GM23248 (cell line): ENCODE results near the gene CFAP69. TPM values are rescaled to one million over a fixed set of nuclear protein-coding genes. Genes with fewer than 3 reads are reported as not detected.

ENCODE experiments used
- DNase-seq: peaks from one replicate; pipeline ENCODE4 v3.0.0-alpha.2; 2015
- H2AFZ ChIP-seq: fragments of 200-600 bp; sonication (generic); 2 replicates; pipeline ENCODE4 v1.6.1; 2016; ENCODE audit warnings: antibody characterized with exemption
- H3F3A ChIP-seq: fragments of 200-600 bp; sonication (generic); 2 replicates; pipeline ENCODE4 v1.6.1; 2016; ENCODE audit warnings: mild to moderate bottlenecking, antibody characterized with exemption, mixed run types; ENCODE audit not compliant: insufficient read depth
- H3K27ac ChIP-seq: fragments of 200-600 bp; sonication (generic); 2 replicates; pipeline ENCODE4 v1.5.1; 2016; ENCODE audit warnings: mild to moderate bottlenecking
- H3K27me3 ChIP-seq: fragments of 200-600 bp; sonication (generic); replicated peaks from 2 replicates; pipeline ENCODE4 v1.6.1; 2016; ENCODE audit warnings: mild to moderate bottlenecking; ENCODE audit not compliant: insufficient read depth
- H3K36me3 ChIP-seq: fragments of 200-600 bp; sonication (generic); 2 replicates; pipeline ENCODE4 v1.6.1; 2016; ENCODE audit warnings: low read depth, mild to moderate bottlenecking
- H3K4me1 ChIP-seq: fragments of 200-600 bp; sonication (generic); 2 replicates; pipeline ENCODE4 v1.6.1; 2016; ENCODE audit warnings: mild to moderate bottlenecking; ENCODE audit not compliant: insufficient read depth
- H3K4me2 ChIP-seq: fragments of 200-600 bp; sonication (generic); one replicate; pipeline ENCODE4 v1.6.1; 2016; ENCODE audit warnings: mild to moderate bottlenecking; ENCODE audit not compliant: unreplicated experiment
- H3K4me3 ChIP-seq: fragments of 200-600 bp; sonication (generic); 2 replicates; pipeline ENCODE4 v1.5.1; 2016; ENCODE audit warnings: mild to moderate bottlenecking
- H3K79me2 ChIP-seq: fragments of 200-600 bp; sonication (generic); 2 replicates; pipeline ENCODE4 v1.6.1; 2016; ENCODE audit warnings: mild to moderate bottlenecking; ENCODE audit not compliant: insufficient read depth
- H3K9ac ChIP-seq: fragments of 200-600 bp; sonication (generic); 2 replicates; pipeline ENCODE4 v1.6.1; 2016; ENCODE audit warnings: mild to moderate bottlenecking
- H3K9me2 ChIP-seq: fragments of 200-600 bp; sonication (generic); 2 replicates; pipeline ENCODE4 v1.6.1; 2016; ENCODE audit warnings: mixed run types, mild to moderate bottlenecking, moderate library complexity; ENCODE audit not compliant: insufficient read depth
- H3K9me3 ChIP-seq: fragments of 200-600 bp; sonication (generic); one replicate; pipeline ENCODE4 v1.6.1; 2017; ENCODE audit warnings: low read depth
- H4K20me1 ChIP-seq: fragments of 200-600 bp; sonication (generic); 2 replicates; pipeline ENCODE4 v1.6.0; 2016; ENCODE audit not compliant: insufficient read depth
- EZH2 ChIP-seq: fragments of 200-600 bp; sonication (generic); IDR thresholded peaks from 2 replicates; pipeline ENCODE4 v1.6.1; 2018; ENCODE audit warnings: antibody characterized with exemption, mild to moderate bottlenecking; ENCODE audit not compliant: insufficient read depth, poor library complexity, severe bottlenecking
- EZH2phosphoT487 ChIP-seq: fragments of 200-600 bp; sonication (generic); IDR thresholded peaks from 2 replicates; pipeline ENCODE4 v1.6.1; 2018; ENCODE audit warnings: antibody characterized with exemption, moderate library complexity, mild to moderate bottlenecking, low read depth; ENCODE audit not compliant: insufficient read depth
- WGBS, 2 experiments: methylation state at CpG; one replicate each; pipeline ENCODE4 v1.1.6; 2015 to 2017; ENCODE audit warnings: low lambda C conversion rate in 2 of 2, low coverage in 1 of 2; ENCODE audit errors: missing lambda C conversion rate in 2 of 2; 5-methylcytosine and 5-hydroxymethylcytosine counted together
- in situ Hi-C: fragments of 300-500 bp; cut with MboI; formaldehyde crosslinking; loops from 2 replicates; pipeline ENCODE4 v1.15.0; 2020
- polyA plus RNA-seq: library from polyadenylated mRNA; unstranded; fragments of >200 nt; fragmentation: Nextera tagmentation; extraction: Ambion mirVana; gene quantifications from 2 replicates; pipeline ENCODE4 v1.2.1, GENCODE V29; 2016
- total RNA-seq: library from RNA; depleted of rRNA; stranded (reverse); fragments of >200 nt; shearing (Covaris generic); gene quantifications from 2 replicates; pipeline ENCODE4 v1.2.3, GENCODE V29; 2014; rRNA removed

CFAP69 gene
- total RNA-seq (6.9 and 13.5 TPM in 2 replicates), polyA plus RNA-seq (2.8 and 3.1 TPM in 2 replicates)

GRCh38 chr7:90244909-90245851, at the start of gene CFAP69:
Gene CFAP69 (plus strand): TSS chr7:90245174. CDS start chr7:90245425, 251 bp downstream.
- H3K9me2 ChIP-seq = no peaks in the 10 kb centered on the region
- no peaks in the 10 kb centered on the region for H3K9me3 ChIP-seq
- 1% methylated on average over 55 to 59 of the region's 59 CpGs for WGBS, 2 experiments
- peaks cover 17% of the 10 kb centered on the region; the same call in 1 of the 2 replicates for H3K79me2 ChIP-seq
- peak within 1 kb of the TSS; percentile 84 for H3K4me2 ChIP-seq
- DNase-seq = peak; percentile 95
- H3K4me1 ChIP-seq = peaks cover 20% of the 10 kb centered on the region
- peak within 1 kb of the TSS; percentile 99 for H2AFZ ChIP-seq
- H3K9ac ChIP-seq = peak within 1 kb of the TSS; percentile 91
- H3F3A ChIP-seq = peaks cover 12% of the 10 kb centered on the region
- in situ Hi-C loops = no loop called here
- H3K36me3 ChIP-seq = no peaks in the 10 kb centered on the region
- peak within 1 kb of the TSS; percentile 98 for H3K4me3 ChIP-seq
- TF ChIP-seq EZH2phosphoT487 = no peak
- TF ChIP-seq EZH2 = no peak
- H3K27me3 ChIP-seq = no peaks in the 10 kb centered on the region
- no peaks in the 10 kb centered on the region for H4K20me1 ChIP-seq
- H3K27ac ChIP-seq = peak within 1 kb of the TSS; percentile 43

- in situ Hi-C loops = no loop called here
- peak; percentile 33 for DNase-seq
- no peak overlapping the region for H3K27ac ChIP-seq
- H3K27me3 ChIP-seq = no peaks in the 10 kb centered on the region
- H4K20me1 ChIP-seq = no peaks in the 10 kb centered on the region
- H3F3A ChIP-seq = no peaks in the 10 kb centered on the region
- H3K9me2 ChIP-seq = no peaks in the 10 kb centered on the region
- no peaks in the 10 kb centered on the region for H3K36me3 ChIP-seq
- no peaks in the 10 kb centered on the region for H3K9me3 ChIP-seq
- no peak overlapping the region for H3K4me3 ChIP-seq
- 95% methylated on average over 2 of the region's 2 CpGs for WGBS, 2 experiments
- TF ChIP-seq EZH2phosphoT487 (no peak), EZH2 (no peak)
- no peak overlapping the region for H2AFZ ChIP-seq
- H3K9ac ChIP-seq = no peak overlapping the region
- H3K4me2 ChIP-seq = no peak overlapping the region
- H3K79me2 ChIP-seq = no peaks in the 10 kb centered on the region
- H3K4me1 ChIP-seq = no peaks in the 10 kb centered on the region
These were observed 43.3 kb upstream of the CFAP69 start for GRCh38 chr7:90201500-90202195.

GRCh38 chr7:90207956-90208355, 37.0 kb upstream of the CFAP69 start:
- Histone ChIP-seq H4K20me1 (no peaks in the 10 kb centered on the region), H3K9ac (no peak overlapping the region), H3K27me3 (no peaks in the 10 kb centered on the region), H3K36me3 (no peaks in the 10 kb centered on the region), H3K4me3 (no peak overlapping the region), H3K9me2 (no peaks in the 10 kb centered on the region), H3K27ac (no peak overlapping the region), H3K4me1 (peaks cover 21% of the 10 kb centered on the region), H3K4me2 (no peak overlapping the region), H3F3A (peaks cover 7% of the 10 kb centered on the region; the same call in 1 of the 2 replicates), H3K9me3 (no peaks in the 10 kb centered on the region), H2AFZ (no peak overlapping the region), H3K79me2 (peaks cover 23% of the 10 kb centered on the region)
- WGBS, 2 experiments = 100% methylated on average over 1 of the region's 1 CpG
- TF ChIP-seq EZH2phosphoT487 (no peak), EZH2 (no peak)
- in situ Hi-C loops = no loop called here
- no peak for DNase-seq

- no peak overlapping the region for H2AFZ ChIP-seq
These were observed 35.2 kb upstream of the CFAP69 start for GRCh38 chr7:90209776-90210175.

More at GRCh38 chr7:90209776-90210175, 35.2 kb upstream of the CFAP69 start:
- 43 to 47% methylated on average over 1 of the region's 1 CpG for WGBS, 2 experiments
- TF ChIP-seq EZH2 = no peak
- no peak for TF ChIP-seq EZH2phosphoT487
- Histone ChIP-seq H3K79me2 (peaks cover 41% of the 10 kb centered on the region), H3K9ac (peak overlapping the region; percentile 87; the same call in 1 of the 2 replicates), H3K9me3 (no peaks in the 10 kb centered on the region), H3K27ac (0 out of 2 replicates have a peak overlapping the region, but pooled peaks have one; percentile 77), H4K20me1 (no peaks in the 10 kb centered on the region), H3K9me2 (no peaks in the 10 kb centered on the region), H3K36me3 (no peaks in the 10 kb centered on the region), H3K4me1 (peaks cover 32% of the 10 kb centered on the region), H3K4me3 (peak overlapping the region; percentile 85; the same call in 1 of the 2 replicates), H3F3A (peaks cover 7% of the 10 kb centered on the region; the same call in 1 of the 2 replicates), H3K27me3 (no peaks in the 10 kb centered on the region), H3K4me2 (peak overlapping the region; percentile 92)
- in situ Hi-C loops = no loop called here
- DNase-seq = peak; percentile 50
